K562 (cell line): Measurements from ENCODE around the gene CERS6. TPM values are rescaled to one million over a fixed set of nuclear protein-coding genes. Genes with fewer than 3 reads are reported as not detected.

Experiments used
- ATAC-seq: fragments of 200-7000 bp; cut with Tn5 transposase; 3 replicates; pipeline ENCODE4 v1.9.1; 2020; ENCODE audit warnings: moderate library complexity
- BruUV-seq: library from RNA; stranded (reverse); fragments of 400-500 nt; replicated peaks from 2 replicates; lab custom pipeline; 2021; lab: Mats Ljungman, UMichigan
- CTCF ChIA-PET: fragments of 300-600 bp; formaldehyde crosslinking; extraction: SDS; loops from one replicate; lab custom pipeline; 2021; ENCODE audit warnings: low intra/inter-chr PET ratio; lab: Yijun Ruan, JAX
- POLR2A ChIA-PET: fragments of 300-600, 350-650 bp; sonication (Branson Sonifier 250); formaldehyde crosslinking; extraction: SDS; loops from one replicate; lab custom pipeline; 2021; ENCODE audit warnings: antibody characterized with exemption, inconsistent platforms; lab: Yijun Ruan, JAX
- DNase-seq, 4 experiments: peaks; one replicate each; pipeline versions ENCODE4 v3.0.0 to v3.0.0-alpha.2; 2011 to 2018; ENCODE audit warnings: low spot score in 3 of 4, mixed read lengths in 3 of 4; ENCODE audit errors: extremely low read depth in 1 of 4
- FAIRE-seq: peaks from 2 replicates; lab custom pipeline; 2011; peaks lifted over from hg19 to GRCh38; lab: Jason Lieb, UNC
- H2AFZ ChIP-seq: 2 replicates; pipeline ENCODE4 v1.6.0; 2011; ENCODE audit warnings: low read depth, low read length, control low read depth, inconsistent platforms
- H3K27ac ChIP-seq: fragments of 200-600 bp; 3 replicates; pipeline ENCODE4 v1.8.0; 2011; ENCODE audit warnings: low read depth, mild to moderate bottlenecking, control low read depth, inconsistent platforms, low read length, moderate library complexity, mixed read lengths; ENCODE audit errors: extremely low read depth
- H3K27me3 ChIP-seq, 2 experiments: fragments of 300-600 bp in 1 of 2; 2 replicates in 1 of 2; 3 replicates in 1 of 2; pipeline versions ENCODE4 v1.6.0 to v1.8.0; 2011; ENCODE audit warnings: inconsistent platforms in 2 of 2, low read length in 2 of 2, mild to moderate bottlenecking in 1 of 2, mixed read lengths in 1 of 2, moderate library complexity in 1 of 2; ENCODE audit not compliant: control insufficient read depth in 2 of 2, insufficient read depth in 2 of 2
- H3K36me3 ChIP-seq: fragments of 300-600 bp; 3 replicates; pipeline ENCODE4 v1.8.0; 2011; ENCODE audit warnings: mild to moderate bottlenecking, low read length, inconsistent platforms; ENCODE audit not compliant: control insufficient read depth, insufficient read depth
- H3K4me1 ChIP-seq, 2 experiments: fragments of 200-600 bp in 1 of 2; replicated peaks in 1 of 2; 2 replicates in 1 of 2; 3 replicates in 1 of 2; pipeline versions ENCODE4 v1.5.1 to v1.8.0; 2011; ENCODE audit warnings: inconsistent platforms in 2 of 2, low read length in 2 of 2, mild to moderate bottlenecking in 1 of 2, mixed read lengths in 1 of 2, moderate library complexity in 1 of 2; ENCODE audit not compliant: control insufficient read depth in 2 of 2, insufficient read depth in 2 of 2
- H3K4me2 ChIP-seq: 2 replicates; pipeline ENCODE4 v1.6.1; 2011; ENCODE audit warnings: low read length, control low read depth, inconsistent platforms, mixed read lengths; ENCODE audit not compliant: insufficient read depth
- H3K4me3 ChIP-seq: fragments of 200-600 bp; sonication (generic), shearing (Covaris generic); 2 replicates; pipeline ENCODE4 v1.5.1; 2016; ENCODE audit warnings: control low read depth, inconsistent platforms
- H3K79me2 ChIP-seq: fragments of 200-600 bp; 3 replicates; pipeline ENCODE4 v1.8.0; 2011; ENCODE audit warnings: low read length, inconsistent platforms; ENCODE audit not compliant: control insufficient read depth, insufficient read depth
- H3K9ac ChIP-seq, 2 experiments: 2 replicates each; pipeline versions ENCODE4 v1.6.0 to v1.6.1; 2011; ENCODE audit warnings: low read depth in 2 of 2, low read length in 2 of 2, control low read depth in 1 of 2, inconsistent platforms in 1 of 2, mild to moderate bottlenecking in 1 of 2, mixed read lengths in 1 of 2; ENCODE audit not compliant: insufficient read depth in 1 of 2
- H3K9me1 ChIP-seq: one replicate; pipeline ENCODE4 v1.6.0; 2011; ENCODE audit warnings: inconsistent platforms, mild to moderate bottlenecking, low read length, moderate library complexity; ENCODE audit not compliant: control insufficient read depth, insufficient read depth
- H3K9me3 ChIP-seq: replicated peaks from 2 replicates; pipeline ENCODE4 v1.5.1; 2011; ENCODE audit warnings: low read depth, low read length, inconsistent platforms; ENCODE audit not compliant: control insufficient read depth, insufficient read depth
- H4K20me1 ChIP-seq: replicated peaks from 2 replicates; pipeline ENCODE4 v1.6.1; 2011; ENCODE audit warnings: low read length, inconsistent platforms, mixed read lengths; ENCODE audit not compliant: control insufficient read depth, insufficient read depth
- CBFA2T3 ChIP-seq: fragments of 450-650 bp; IDR thresholded peaks from 2 replicates; pipeline ENCODE4 v1.6.1; 2017
- KDM1A ChIP-seq, 2 experiments: fragments of 450-650 bp; IDR thresholded peaks; 2 replicates each; pipeline ENCODE4 v1.6.1; 2016; ENCODE audit warnings: mild to moderate bottlenecking in 2 of 2
- NFIC ChIP-seq: fragments of 450-650 bp; IDR thresholded peaks from 2 replicates; pipeline ENCODE4 v1.6.1; 2017; ENCODE audit warnings: mild to moderate bottlenecking, inconsistent platforms
- RCOR1 ChIP-seq, 2 experiments: IDR thresholded peaks; 2 replicates each; pipeline ENCODE4 v1.6.1; 2012; ENCODE audit warnings: low read depth in 2 of 2, low read length in 2 of 2, borderline replicate concordance in 1 of 2, improper control_type of control experiment in 1 of 2
- SIN3B ChIP-seq: fragments of 450-650 bp; IDR thresholded peaks from 2 replicates; pipeline ENCODE4 v1.6.1; 2017; ENCODE audit warnings: low read depth, mild to moderate bottlenecking, moderate library complexity
- TEAD2 ChIP-seq: fragments of 450-650 bp; IDR thresholded peaks from 2 replicates; pipeline ENCODE4 v1.6.1; 2016; ENCODE audit warnings: missing genetic modification characterization, control low read depth, missing compliant biosample characterization
- ZFPM2 ChIP-seq: fragments of 250-450 bp; sonication (Bioruptor Pico); IDR thresholded peaks from 2 replicates; pipeline ENCODE4 v1.5.1; 2022; ENCODE audit warnings: mild to moderate bottlenecking
- WGBS: fragments of 100-300 bp; shearing (Covaris generic); methylation state at CpG from one replicate; pipeline ENCODE4 v1.1.6; 2016; ENCODE audit warnings: low coverage, mixed read lengths; ENCODE audit not compliant: insufficient coverage; ENCODE audit errors: missing lambda C conversion rate; 5-methylcytosine and 5-hydroxymethylcytosine counted together
- in situ Hi-C: fragments of 300-500 bp; cut with MboI; formaldehyde crosslinking; loops from 4 replicates; pipeline ENCODE4 v1.15.0; 2018; ENCODE audit warnings: inconsistent platforms, mixed read lengths
- intact Hi-C: fragments of 100-400 bp; cut with micrococcal nuclease; formaldehyde crosslinking; loops from 2 replicates; pipeline ENCODE4 v1.14.2; 2022
- polyA plus RNA-seq, 8 experiments: library from polyadenylated mRNA; depleted of rRNA in 4 of 8; stranded (reverse) in 5 of 8; unstranded in 3 of 8; fragments of >200 nt; fragmentation: Nextera tagmentation in 2 of 8; fragmentation: Illumina TruSeq in 1 of 8; extraction: Ambion mirVana in 2 of 8; extraction: Trizol in 1 of 8; gene quantifications; 2 replicates each; pipeline versions ENCODE4 v1.2.1 to v1.2.3, GENCODE V29; 2011 to 2014; ENCODE audit warnings: inconsistent platforms in 1 of 8, missing spikeins in 1 of 8
- total RNA-seq, 7 experiments: library from RNA; depleted of rRNA in 6 of 7; stranded (reverse); fragments of >200 nt in 6 of 7; fragmentation: Illumina TruSeq in 2 of 7; extraction: Trizol in 2 of 7; gene quantifications; 2 replicates each; pipeline versions ENCODE4 v1.2.1 to v1.2.3, GENCODE V29; 2011 to 2021; ENCODE audit warnings: low replicate concordance in 1 of 7
- TF ChIP-seq, protein P1 (sequence below), 2 experiments: fragments of 450-650 bp in 1 of 2; sonication (generic) in 1 of 2; formaldehyde crosslinking in 1 of 2; IDR thresholded peaks; 2 replicates each; pipeline versions ENCODE4 v1.7.1 to v1.9.0; 2016 to 2022; ENCODE audit warnings: inconsistent platforms in 1 of 2, mild to moderate bottlenecking in 1 of 2, missing genetic modification reagents in 1 of 2

Gene CERS6
- total and polyA plus RNA-seq, 9 of the 15 experiments (the other 6 are each of a cell fraction or from before 2014, with no cell fraction given) = 1.6 to 13.6 (median 11.4) TPM

GRCh38 chr2:168706806-168707205 lies 250.7 kb downstream of the CERS6 start:
- Histone ChIP-seq H3K79me2 (no peaks in the 10 kb centered on the region), H3K36me3 (no peaks in the 10 kb centered on the region), H3K9me1 (no peaks in the 10 kb centered on the region), H3K4me2 (no peak overlapping the region), H3K27me3 (no peaks in the 10 kb centered on the region), H3K9ac (no peak overlapping the region), H4K20me1 (no peaks in the 10 kb centered on the region), H3K9me3 (no peaks in the 10 kb centered on the region), H3K4me3 (no peak overlapping the region), H3K4me1 (no peaks in the 10 kb centered on the region; a peak in 2 of 5 replicates), H3K27ac (no peak overlapping the region), H2AFZ (no peak overlapping the region)
- POLR2A ChIA-PET = no interaction called here
- in situ Hi-C loops = loop anchor here (5.0 kb wide), 1 partner anchor 365 kb away; no protein-coding TSS in a partner anchor
- intact Hi-C loops = loop anchor here (10.0 kb wide), 1 partner anchor 542 kb away; no protein-coding TSS in a partner anchor
- WGBS = 10% methylated on average over 2 of the region's 2 CpGs
- DNase-seq (no peak), FAIRE-seq (no peak), ATAC-seq (no peak)
- no TSS peak for BruUV-seq
- TF ChIP-seq, protein P1, sequence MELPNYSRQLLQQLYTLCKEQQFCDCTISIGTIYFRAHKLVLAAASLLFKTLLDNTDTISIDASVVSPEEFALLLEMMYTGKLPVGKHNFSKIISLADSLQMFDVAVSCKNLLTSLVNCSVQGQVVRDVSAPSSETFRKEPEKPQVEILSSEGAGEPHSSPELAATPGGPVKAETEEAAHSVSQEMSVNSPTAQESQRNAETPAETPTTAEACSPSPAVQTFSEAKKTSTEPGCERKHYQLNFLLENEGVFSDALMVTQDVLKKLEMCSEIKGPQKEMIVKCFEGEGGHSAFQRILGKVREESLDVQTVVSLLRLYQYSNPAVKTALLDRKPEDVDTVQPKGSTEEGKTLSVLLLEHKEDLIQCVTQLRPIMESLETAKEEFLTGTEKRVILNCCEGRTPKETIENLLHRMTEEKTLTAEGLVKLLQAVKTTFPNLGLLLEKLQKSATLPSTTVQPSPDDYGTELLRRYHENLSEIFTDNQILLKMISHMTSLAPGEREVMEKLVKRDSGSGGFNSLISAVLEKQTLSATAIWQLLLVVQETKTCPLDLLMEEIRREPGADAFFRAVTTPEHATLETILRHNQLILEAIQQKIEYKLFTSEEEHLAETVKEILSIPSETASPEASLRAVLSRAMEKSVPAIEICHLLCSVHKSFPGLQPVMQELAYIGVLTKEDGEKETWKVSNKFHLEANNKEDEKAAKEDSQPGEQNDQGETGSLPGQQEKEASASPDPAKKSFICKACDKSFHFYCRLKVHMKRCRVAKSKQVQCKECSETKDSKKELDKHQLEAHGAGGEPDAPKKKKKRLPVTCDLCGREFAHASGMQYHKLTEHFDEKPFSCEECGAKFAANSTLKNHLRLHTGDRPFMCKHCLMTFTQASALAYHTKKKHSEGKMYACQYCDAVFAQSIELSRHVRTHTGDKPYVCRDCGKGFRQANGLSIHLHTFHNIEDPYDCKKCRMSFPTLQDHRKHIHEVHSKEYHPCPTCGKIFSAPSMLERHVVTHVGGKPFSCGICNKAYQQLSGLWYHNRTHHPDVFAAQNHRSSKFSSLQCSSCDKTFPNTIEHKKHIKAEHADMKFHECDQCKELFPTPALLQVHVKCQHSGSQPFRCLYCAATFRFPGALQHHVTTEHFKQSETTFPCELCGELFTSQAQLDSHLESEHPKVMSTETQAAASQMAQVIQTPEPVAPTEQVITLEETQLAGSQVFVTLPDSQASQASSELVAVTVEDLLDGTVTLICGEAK (IDR thresholded peaks at IDR 0.05) = peak; percentile 93
- TF ChIP-seq, protein P1 (CRISPR knock-in tag; IDR thresholded peaks at IDR 0.05) = peak; percentile 74
- TF ChIP-seq SIN3B = no peak
- 0 out of 2 replicates have a peak, but pooled peaks have one; percentile 16 for TF ChIP-seq CBFA2T3
- peak; percentile 47 to 64; a peak in 3 of 4 replicates for TF ChIP-seq KDM1A (IDR thresholded peaks at IDR 0.05)
- TF ChIP-seq ZFPM2 (CRISPR knock-in tag) = no peak
- TF ChIP-seq TEAD2 (tag) = no peak
- TF ChIP-seq NFIC = peak; percentile 50
- TF ChIP-seq RCOR1 (IDR thresholded peaks at IDR 0.05; ENCODE audit: borderline replicate concordance in 1 of 2, low read depth in 2 of 2, low read length in 2 of 2) = 0 out of 4 replicates have a peak, but pooled peaks of 1 of the 2 experiments have one; percentile 36
- CTCF ChIA-PET = no interaction called here
